HG03159 (cell line): ENCODE measurements around the gene SBK1.

Experiments used
- ATAC-seq: cut with Tn5 transposase; IDR thresholded peaks from one replicate; pipeline ENCODE4 v1.9.1; 2021; ENCODE audit warnings: mild to moderate bottlenecking, moderate library complexity; ENCODE audit not compliant: unreplicated experiment

The SBK1 gene

DNA sequence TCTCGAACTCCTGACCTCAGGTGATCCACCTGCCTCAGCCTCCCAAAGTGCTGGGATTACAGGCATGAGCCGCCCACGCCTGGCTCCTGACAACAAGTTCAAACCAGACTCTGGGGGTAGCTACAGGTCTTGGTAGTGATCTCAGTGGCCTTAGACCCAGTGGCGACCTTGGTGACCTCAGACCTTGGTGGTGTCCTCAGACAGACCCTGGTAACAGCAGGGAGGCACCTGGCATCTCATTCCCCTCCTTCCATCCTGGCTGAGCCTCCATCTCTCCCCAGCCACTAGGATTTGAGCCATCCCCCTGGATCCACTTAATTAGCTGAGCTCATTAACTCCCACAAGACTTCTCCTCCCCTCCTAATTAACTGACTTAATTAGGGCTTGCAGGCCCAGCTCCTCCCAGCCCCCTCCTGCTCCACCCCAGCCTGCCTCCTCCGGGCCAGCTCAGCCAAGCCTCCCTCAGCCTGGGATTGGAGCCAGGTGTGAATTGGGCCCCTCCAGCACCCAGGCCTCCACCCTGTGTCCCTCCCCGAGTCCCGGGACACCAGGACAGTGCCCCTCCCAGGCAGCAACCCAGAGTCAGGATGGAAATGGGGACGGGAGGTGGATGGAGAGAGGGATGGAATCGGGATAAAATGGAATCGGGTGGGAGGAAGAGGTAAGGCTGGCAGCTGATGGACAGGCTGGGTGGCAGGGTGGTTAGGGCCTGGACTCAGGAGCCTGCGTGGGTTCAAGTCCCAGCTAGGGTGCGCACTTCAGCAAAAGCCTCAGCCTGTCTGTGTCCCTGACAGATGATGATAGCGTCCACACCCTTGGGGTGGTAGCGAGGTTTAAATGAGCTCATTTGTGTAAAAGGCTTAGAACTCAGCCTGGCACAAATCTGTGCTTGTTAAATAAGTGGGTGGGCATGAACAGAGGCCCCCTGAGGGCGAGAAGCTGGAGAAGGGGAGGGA, 11.2 kb upstream of the SBK1 start:
- ATAC-seq = no peak

DNA sequence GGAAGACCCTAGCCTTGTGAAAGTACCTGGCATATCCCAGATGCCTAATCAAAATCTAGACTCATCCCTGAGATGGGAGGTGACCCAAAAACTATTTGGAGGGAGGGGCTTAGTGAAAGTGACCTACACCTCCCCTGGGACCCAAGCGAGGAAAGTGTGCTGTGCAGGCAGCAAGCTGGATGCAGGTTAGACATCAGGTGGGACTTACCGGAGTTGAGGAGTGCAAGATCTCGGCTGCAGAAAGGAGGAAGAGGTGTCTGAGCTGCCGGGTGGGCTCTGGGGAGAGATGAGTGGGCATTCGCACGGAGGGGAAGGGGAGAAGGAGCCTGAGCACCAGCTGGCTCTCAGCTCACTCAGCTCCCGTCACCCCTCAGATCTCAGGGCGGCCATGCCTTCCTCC, 10.3 kb upstream of the SBK1 start:
- ATAC-seq = no peak

DNA sequence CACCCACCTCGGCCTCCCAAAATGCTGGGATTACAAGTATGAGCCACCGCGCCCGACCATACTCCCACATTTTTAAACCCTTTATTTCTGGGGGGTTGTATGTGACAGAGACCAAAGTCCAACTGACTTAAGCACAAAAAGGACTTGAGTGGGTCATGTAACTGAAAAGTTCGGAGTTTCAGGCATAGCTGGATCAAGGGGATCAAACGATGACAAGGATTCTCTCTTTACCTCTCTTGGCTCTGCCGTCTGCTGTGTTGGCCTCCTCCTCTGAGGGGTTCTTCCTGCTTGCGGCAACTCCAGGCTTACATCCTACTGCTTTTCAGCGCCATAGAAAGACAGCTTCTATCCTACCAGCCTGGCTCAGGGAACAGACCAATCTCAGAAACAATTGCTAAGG, 9.2 kb upstream of the SBK1 start:
- no peak for ATAC-seq

DNA sequence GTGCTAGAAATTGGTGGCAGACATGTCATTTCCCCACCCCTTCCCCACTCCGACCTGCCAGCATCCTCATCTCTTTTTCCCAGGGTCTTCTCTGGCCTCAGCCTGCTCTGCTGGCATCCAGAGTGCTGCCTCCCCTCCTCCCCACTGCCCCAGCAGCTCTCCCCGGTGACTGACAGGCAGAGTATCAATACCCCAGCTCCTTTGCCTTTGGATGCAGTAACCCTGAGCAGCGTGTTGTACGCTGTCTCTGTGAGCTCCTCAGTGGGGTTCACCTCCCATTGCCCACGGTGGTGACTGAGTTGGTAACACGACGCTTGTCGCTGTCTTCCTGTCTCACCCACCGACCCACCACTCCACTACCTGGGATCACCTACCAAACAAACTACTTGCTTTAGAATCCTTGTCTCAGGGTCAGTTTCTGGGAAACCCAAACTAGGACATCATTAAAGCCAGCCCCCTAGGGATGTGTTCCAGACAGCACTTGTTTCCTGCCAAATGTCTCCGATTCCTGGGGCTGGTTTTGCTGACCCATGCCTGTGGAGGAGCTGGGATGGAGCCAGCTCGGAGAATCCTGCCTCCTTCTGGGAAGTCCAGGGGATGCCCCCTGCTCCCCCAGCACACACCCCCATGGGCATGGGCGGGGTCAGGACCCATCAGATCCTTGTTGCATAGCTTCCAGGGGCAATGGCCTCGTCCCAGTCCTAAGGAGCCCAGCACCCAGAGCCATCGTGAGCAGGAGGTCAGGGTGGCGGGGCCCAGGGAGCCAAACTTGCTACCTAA, 8.3 kb upstream of the SBK1 start:
- ATAC-seq = no peak

DNA sequence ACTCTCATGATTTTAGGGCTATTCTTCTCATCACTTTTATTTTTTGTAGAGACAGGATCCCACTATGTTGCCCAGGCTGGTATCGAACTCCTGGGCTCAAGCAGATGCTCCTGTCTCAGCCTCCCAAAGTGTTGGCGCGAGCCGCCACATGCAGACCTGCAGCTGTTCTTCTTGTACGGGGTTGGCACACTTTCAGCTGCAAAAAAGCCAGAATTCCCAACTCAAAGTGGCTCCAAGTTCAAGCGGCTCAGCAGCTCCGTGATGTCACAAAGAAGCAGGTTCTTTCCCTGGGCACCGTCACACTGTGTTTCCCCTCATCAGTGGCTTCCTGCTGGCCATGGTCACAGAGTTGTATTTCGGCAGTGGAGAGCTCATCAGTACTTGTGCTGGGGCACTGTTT, 6.7 kb upstream of the SBK1 start:
- no peak for ATAC-seq

DNA sequence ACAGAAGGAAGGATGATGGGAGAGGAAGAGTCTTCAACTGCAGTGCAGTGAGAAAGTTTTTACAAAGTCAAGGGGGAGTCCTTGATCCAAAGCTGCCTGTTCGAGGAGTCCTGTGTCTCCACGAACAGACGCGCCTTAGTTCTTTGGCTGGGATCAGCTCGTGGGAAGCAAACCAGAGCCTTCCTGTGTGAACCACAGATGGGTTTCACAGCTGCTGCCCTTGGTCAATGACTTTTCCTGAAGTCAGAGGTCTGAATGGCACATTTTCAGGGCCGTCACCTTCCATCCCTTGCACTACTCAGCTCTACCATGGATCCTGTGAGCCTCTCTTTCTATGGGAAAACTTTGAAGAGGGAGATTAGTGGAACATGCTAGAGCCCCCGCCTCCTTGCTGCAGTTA, 4.2 kb upstream of the SBK1 start:
- ATAC-seq = no peak

DNA sequence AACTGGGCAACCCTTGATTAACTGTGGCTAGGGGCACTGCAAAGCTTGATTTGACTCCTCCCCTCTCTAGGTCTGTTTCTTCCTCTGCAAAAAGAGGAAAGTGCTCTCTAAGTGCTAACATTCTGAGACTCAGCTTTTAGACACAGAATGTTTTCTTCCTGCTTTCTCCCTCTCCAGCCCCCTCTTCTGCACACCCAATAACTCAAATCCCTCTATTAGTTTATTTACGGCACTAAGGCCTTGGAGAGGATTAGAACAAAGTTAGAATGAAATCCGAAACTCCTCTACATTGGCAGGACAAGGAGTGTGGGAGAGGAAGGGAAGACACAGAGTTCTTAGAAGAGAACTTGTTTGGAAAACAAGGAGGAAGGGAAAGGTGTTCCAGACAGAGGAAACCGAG, 3.3 kb upstream of the SBK1 start:
- ATAC-seq = no peak

DNA sequence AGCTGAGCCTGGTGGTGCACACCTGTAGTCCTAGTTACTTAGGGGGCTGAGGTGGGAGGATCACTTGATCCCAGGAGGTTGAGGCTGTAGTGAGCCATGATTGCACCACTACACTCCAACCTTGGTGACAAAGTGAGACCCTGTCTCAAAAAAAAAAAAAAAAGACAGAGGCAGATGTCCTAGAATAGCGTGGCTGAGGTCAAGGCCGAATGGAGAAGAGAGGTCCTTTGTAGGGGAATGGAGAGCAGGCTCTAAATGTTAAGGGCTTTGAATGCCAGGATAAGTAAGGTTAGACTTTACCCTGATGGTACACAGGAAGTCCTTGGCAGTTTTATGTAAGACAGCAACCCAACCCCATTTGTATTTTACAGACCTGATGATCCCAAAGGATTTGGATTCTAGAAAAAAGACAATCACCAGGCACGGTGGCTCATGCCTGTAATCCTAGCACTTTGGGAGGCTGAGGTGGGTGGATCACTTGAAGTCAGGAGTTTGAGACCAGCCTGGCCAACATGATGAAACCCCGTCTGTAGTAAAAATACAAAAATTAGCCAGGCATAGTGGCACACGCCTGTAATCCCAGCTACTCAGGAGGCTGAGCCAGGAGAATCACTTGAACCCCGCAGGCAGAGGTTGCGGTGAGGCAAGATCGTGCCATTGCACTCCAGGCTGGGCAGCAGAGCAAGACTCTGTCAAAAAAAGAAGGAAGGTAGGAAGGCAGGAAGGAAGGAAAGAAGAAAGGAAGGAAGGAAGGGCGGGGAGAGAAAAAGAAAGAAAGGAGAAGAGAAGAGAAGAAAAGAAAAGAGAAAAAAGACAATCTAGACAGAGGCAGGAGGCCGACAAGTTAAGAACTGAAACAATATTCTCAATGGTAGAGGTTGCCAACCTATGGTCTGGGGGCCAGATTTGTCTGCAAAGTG, 2.1 kb upstream of the SBK1 start:
- no peak for ATAC-seq

DNA sequence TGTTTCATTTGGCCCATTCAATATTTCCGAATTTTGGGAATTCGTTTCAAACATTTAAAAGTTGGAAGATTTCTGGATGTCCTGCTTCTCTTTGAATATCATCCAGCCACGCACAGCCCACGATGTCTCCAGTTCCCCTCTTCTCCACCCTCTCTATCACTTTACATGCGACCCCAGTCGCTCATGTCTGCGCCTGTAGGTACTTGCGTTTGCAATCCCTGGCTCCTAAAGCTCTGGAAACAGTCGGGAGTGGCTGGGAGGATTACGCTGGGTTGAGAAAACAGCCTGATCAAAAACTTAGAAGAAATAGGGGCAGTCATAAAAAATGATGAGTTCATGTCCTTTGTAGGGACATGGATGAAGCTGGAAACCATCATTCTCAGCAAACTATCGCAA, 1.5 kb upstream of the SBK1 start:
- no peak for ATAC-seq

DNA sequence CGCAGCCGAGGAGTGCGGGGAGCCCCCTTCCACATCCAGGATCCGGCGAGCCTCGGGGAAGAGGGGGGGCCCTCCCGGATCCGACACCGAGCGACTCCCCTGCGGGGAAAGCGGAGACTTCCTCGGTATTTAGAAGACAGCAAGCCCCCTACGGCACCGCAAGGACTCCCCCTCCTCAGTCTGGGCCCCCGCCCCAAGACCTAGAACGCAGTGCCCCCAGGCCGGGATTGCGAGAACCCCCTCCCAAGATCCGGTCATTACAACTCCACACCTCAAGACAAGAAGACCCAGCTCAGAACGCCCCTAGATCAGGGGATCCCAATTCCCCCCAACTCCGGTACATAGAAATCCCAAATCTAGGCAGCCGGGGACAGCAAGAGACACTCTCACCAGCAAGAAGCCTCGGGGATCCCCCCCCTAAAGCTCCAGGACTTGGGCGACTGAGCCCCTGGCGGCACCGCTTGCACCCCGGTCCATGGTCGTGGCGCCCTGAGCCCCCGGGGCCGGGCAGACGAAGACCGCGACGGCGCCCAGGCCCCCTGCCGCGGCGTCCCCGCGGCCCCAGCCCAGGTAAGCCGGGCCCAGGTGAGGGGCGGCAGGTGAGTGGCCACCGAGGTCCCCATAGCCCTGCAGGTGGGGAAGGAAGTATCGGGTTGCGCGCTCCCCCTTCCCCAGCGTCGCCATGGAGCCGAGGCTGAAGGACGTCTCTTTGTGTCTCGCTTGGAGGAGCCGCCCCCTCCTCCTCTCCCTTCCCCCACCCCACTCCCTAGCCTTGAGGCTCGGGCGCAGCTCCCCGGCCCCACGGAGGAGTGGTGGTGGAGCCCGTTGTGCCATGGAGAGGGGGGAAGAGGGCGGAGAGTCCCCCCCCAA, 641 bp downstream of the SBK1 start:
- ATAC-seq = peak; percentile 5

DNA sequence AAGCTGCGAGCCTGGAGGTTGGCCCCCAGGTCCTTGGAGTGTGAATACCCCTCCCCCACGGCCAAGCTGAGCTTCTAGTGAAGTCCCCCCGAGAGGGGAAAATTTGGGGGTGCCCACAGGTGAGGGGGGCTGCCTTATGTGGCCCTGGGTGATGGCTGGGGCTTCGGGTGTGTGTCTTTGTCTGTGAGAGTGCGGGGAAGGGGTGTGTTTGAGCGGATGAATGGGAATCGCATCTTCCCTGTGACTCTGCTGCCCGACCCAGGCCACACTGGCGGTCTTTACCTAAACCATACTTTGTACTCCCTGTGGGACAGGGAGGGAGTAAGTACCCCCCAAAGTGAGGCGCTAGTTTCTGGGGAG, 1.3 kb downstream of the SBK1 start:
- ATAC-seq = no peak

DNA sequence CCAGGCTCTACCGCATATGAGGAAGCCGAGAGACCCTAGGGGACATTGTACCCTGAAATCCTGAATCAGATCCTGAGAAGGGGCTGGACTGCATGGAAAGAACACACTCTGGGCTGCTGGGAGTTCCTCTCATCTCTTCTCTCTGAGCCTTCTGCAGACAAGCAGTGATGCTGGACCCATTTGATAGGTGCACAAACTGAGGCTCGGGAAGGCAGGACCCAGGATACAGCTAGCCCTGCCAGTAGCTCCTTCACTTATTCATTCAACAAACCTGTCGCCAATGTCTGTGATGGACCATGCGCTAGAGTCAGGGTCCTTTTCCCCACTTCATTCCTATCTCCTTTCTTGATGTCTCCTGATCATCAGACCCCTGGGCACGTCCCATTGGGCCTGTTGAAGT, 1.9 kb downstream of the SBK1 start:
- no peak for ATAC-seq

DNA sequence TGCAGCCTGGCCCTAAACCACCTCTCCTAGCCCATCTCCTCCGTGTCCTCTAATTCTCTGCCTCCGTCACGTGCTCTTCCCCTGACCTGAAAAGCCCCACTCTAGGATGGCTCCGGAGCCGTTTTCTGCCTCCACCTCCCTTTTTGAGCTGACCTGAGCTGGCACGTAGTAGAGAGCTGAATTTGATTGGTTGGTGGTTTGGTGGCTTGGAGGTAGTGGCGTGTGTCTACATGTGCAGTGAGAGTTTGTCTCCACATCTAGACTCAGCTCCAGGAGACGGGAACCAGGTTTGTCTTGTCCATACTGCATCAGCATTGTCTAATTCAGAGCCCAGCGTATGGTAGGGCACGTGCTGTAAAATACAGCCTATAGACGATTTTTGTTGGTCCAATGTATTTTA, 3.0 kb downstream of the SBK1 start:
- no peak for ATAC-seq

DNA sequence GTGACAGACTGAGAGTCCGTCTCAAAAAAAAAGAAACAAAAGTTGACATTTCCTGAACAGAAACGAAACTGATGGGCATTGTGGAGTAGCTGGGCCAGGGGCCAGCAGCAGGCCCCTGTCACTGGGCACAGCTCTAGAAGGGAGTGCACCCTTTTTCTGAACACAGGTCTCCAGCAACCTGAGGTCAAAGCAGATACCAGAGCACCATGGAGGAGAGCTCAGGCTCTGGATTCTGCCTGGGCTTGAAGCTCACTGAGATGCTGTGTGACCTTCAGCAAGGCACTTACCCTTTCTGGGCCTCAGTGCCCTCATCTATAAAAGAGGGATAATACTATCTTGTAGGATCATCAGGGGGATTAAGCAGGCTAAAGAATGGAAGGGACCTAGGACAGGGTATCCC, 5.0 kb downstream of the SBK1 start:
- ATAC-seq = no peak

DNA sequence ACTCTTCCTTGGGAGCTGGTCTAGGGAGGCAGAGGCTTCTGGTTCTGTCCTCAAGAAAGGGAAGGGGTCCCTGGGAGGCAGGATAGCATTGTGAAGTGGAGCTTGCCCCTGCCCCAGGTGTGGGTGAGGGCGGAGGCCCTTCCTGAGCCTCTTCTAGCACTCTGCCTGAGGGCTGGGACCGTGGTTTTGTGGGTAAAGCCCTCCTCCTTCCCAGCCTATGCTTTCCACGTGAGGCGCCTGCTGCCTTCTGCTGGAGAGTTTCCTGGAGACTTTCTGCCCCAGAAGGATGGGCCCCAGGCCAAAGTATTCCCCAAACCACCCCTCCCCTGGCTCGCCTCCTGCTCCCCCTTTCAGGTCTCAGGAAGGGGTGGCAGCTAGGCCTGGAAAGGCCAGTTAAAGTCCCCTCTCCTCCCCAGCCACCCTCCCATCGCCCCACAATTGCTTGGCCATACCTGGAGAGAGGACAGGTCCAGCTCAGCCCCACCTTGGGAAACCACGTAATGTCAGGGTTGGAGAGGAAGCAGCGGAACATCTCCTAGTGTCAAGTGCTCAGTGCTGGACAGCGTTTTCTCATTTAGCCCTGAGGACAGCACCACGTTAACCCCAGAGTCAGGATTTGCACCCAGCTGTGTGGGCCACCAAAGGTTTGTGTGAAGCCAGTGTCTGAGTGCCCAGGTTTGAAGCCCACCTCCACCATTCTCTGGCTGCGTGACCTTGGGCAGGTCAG, 5.6 kb downstream of the SBK1 start:
- ATAC-seq = no peak

DNA sequence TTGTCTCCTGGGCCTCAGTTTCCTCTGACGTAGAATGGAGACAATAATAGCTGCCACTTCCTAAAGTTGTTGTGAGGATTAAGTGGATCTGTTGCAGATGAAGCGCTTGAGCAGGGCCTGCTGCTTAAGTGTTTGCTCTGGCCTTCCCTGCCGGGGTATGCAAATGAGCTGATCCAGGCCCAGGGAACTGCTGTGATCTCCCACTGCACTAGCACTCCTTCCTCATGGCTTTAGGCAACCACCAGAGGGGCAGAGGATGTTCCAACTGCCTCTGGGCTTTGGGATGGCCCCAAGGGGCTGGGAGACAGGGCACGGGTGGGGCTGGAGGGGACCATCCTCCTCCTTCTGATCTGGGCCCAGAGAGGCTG, 6.2 kb downstream of the SBK1 start:
- no peak for ATAC-seq

DNA sequence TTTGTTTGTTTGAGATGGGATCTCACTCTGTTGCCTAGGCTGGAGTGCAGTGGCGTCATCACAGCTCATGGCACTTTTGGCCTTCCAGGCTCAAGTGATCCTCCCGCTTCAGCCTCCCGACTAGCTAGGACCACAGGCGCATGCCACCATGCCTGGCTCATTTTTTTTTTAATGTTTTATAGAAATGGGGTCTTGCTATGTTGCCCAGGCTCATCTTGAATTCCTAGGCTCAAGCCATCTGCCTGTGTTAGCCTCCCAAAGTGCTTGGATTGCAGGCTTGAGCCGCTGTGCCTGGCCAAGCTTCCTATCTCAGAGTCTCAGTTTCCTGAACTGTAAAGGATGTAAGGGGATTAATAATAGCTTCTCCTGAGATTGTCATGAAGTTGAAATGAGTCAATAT, 8.0 kb downstream of the SBK1 start:
- no peak for ATAC-seq

DNA sequence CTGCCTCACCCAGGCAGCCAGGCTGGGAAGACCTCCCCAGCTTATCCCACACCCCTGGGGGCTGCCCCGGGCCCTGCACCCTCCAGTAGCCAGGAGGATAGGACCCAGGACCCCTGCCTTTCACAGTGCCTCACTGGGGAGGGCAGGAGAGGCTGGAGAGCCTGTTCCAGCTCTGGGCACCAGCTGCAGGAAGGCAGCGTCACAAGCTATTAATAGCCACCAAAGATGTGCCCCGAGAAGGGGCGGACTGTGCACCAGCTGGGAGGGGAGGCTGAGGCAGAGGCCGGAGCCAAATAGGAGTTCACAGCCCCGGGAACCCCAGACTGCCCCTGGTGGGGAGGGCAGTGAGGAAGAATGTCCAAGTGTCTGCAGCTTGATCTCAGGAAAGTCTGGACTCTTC, 8.8 kb downstream of the SBK1 start:
- no peak for ATAC-seq

DNA sequence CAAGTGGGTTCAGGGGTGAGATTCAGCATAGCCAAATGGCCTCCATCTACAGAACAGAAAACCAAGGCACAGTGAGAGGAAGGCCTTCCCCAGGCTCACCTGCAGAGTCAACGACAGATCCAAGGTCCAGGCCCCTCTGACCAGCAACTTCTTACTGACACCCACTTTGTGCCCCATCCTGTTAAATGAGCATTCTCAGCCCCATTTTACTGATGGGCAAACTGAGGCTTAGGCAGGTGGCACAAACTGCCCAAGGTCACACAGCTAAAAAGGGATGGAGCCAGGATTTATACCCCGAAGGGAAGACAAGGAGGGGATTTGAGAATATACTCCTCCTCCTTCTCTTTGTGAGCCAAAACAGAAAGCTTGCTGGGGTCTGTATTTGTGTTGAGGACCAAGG, 9.3 kb downstream of the SBK1 start:
- ATAC-seq = no peak

DNA sequence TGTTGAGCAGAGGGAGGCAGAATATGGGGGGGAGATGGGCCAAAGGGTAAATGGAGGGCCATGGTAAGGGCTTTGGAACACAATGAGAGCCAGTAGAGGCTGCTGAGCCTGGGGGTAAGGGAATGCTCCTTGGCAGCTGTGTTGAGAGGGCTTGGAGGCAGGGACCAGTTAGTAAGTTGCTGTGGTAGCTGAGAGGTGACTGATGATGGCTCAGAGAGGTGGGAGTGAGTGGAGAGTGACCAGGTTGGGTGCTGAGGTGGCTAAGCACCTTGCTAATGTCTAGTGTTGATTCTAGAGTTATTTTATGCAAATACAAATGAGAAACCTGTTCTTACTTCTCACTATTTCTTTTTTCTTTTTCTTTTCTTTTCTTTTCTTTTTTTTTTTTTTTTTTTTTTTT, 10.8 kb downstream of the SBK1 start:
- ATAC-seq = no peak
